Loucy (cell line): ENCODE data around the gene BET1.

Source experiments
- H2AFZ ChIP-seq: fragments of 200-600 bp; sonication (generic); 2 replicates; pipeline ENCODE4 v1.6.0; 2016; ENCODE audit warnings: antibody characterized with exemption, mild to moderate bottlenecking, low read length, moderate library complexity
- H3F3A ChIP-seq: fragments of 200-600 bp; 2 replicates; pipeline ENCODE4 v1.6.0; 2016; ENCODE audit warnings: antibody characterized with exemption, low read depth, mild to moderate bottlenecking
- H3K27me3 ChIP-seq: fragments of 200-600 bp; sonication (generic); 2 replicates; pipeline ENCODE4 v1.6.1; 2014; ENCODE audit warnings: low read length, mild to moderate bottlenecking; ENCODE audit not compliant: insufficient read depth, poor library complexity, severe bottlenecking
- H3K36me3 ChIP-seq: fragments of 200-600 bp; sonication (generic); 2 replicates; pipeline ENCODE4 v1.6.1; 2016; ENCODE audit warnings: low read length; ENCODE audit not compliant: insufficient read depth
- H3K4me1 ChIP-seq: fragments of 200-600 bp; sonication (generic); 2 replicates; pipeline ENCODE4 v1.5.1; 2014; ENCODE audit warnings: low read length, mild to moderate bottlenecking; ENCODE audit not compliant: insufficient read depth, poor library complexity, severe bottlenecking
- H3K4me2 ChIP-seq: fragments of 200-600 bp; sonication (generic); 2 replicates; pipeline ENCODE4 v1.6.0; 2014; ENCODE audit warnings: antibody characterized with exemption, low read length, low read depth, mild to moderate bottlenecking; ENCODE audit not compliant: poor library complexity, severe bottlenecking
- H3K4me3 ChIP-seq: fragments of 200-600 bp; sonication (generic); 2 replicates; pipeline ENCODE4 v1.5.1; 2014; ENCODE audit warnings: low read length, mild to moderate bottlenecking, mixed read lengths; ENCODE audit not compliant: poor library complexity, severe bottlenecking
- H3K79me2 ChIP-seq: fragments of 200-600 bp; sonication (generic); 2 replicates; pipeline ENCODE4 v1.6.1; 2014; ENCODE audit warnings: low read length; ENCODE audit not compliant: insufficient read depth
- H3K9ac ChIP-seq: fragments of 200-600 bp; sonication (generic); 2 replicates; pipeline ENCODE4 v1.6.0; 2014; ENCODE audit warnings: mild to moderate bottlenecking, low read depth, low read length, moderate library complexity; ENCODE audit not compliant: poor library complexity, severe bottlenecking
- H3K9me2 ChIP-seq: fragments of 200-600 bp; sonication (generic); replicated peaks from 2 replicates; pipeline ENCODE4 v1.6.1; 2016; ENCODE audit warnings: low read depth, low read length, mixed read lengths
- H3K9me3 ChIP-seq: fragments of 200-600 bp; sonication (generic); 2 replicates; pipeline ENCODE4 v1.6.1; 2014; ENCODE audit warnings: mild to moderate bottlenecking, antibody characterized with exemption, low read length, low read depth; ENCODE audit not compliant: insufficient read depth
- H4K20me1 ChIP-seq: fragments of 200-600 bp; sonication (generic); 2 replicates; pipeline ENCODE4 v1.6.0; 2014; ENCODE audit warnings: antibody characterized with exemption, low read length, mild to moderate bottlenecking; ENCODE audit not compliant: insufficient read depth, poor library complexity, severe bottlenecking
- EZH2phosphoT487 ChIP-seq: fragments of 200-600 bp; IDR thresholded peaks from 2 replicates; pipeline ENCODE4 v1.6.1; 2018; ENCODE audit warnings: antibody characterized with exemption, mild to moderate bottlenecking, moderate library complexity, borderline replicate concordance
- TF ChIP-seq, protein P1 (sequence below): fragments of 200-600 bp; sonication (generic); conservative IDR thresholded peaks from 2 replicates; pipeline ENCODE4 v1.5.1; 2014; ENCODE audit warnings: mild to moderate bottlenecking, antibody characterized with exemption, low read length

BET1 gene

DNA sequence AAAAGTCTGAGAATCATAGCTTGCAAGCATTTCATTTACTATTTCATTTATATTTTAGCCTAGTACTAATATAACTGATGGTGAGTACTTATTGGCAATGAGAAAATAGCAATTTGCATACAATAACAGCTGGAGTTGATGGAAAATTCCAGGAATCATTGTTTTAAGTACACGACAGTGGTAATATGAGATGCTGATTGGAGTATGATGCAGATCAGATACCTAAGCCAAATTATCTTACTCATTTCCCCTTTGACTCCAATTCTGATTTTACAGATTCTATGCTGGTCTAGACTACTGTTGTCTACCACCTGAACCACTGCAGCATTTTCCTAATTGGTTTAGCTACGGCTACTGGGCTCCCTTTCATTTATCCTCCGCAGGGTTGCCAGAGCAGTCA lies 45.9 kb downstream of the BET1 start:
- Histone ChIP-seq H3K4me3 (no peak overlapping the region), H3K27me3 (no peaks in the 10 kb centered on the region), H3K4me2 (no peak overlapping the region), H3K79me2 (no peaks in the 10 kb centered on the region), H3K4me1 (no peaks in the 10 kb centered on the region), H3K36me3 (no peaks in the 10 kb centered on the region), H3K9ac (no peak overlapping the region), H4K20me1 (no peaks in the 10 kb centered on the region), H2AFZ (no peak overlapping the region), H3K9me2 (no peaks in the 10 kb centered on the region), H3K9me3 (no peaks in the 10 kb centered on the region), H3F3A (no peaks in the 10 kb centered on the region)
- no peak for TF ChIP-seq EZH2phosphoT487
- TF ChIP-seq, protein P1, sequence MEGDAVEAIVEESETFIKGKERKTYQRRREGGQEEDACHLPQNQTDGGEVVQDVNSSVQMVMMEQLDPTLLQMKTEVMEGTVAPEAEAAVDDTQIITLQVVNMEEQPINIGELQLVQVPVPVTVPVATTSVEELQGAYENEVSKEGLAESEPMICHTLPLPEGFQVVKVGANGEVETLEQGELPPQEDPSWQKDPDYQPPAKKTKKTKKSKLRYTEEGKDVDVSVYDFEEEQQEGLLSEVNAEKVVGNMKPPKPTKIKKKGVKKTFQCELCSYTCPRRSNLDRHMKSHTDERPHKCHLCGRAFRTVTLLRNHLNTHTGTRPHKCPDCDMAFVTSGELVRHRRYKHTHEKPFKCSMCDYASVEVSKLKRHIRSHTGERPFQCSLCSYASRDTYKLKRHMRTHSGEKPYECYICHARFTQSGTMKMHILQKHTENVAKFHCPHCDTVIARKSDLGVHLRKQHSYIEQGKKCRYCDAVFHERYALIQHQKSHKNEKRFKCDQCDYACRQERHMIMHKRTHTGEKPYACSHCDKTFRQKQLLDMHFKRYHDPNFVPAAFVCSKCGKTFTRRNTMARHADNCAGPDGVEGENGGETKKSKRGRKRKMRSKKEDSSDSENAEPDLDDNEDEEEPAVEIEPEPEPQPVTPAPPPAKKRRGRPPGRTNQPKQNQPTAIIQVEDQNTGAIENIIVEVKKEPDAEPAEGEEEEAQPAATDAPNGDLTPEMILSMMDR: no peak

DNA sequence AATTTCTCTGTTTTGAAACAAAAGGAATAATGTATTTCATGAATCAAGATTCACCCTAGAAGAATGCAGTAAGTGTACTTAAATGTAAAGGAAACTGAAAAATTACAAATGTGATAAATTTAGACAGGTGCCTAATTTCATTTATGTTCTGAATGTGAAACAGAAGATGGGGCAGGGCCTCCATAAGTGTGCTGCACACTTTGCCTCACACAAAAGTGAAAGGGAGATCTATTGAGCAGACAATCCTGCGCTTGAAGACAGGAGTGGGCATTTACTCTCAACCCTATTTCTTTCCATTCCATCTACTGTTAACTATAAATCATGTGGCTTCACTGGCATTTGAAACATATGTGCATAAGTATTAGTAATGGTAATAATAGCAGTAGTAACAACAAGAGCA lies 46.4 kb downstream of the BET1 start:
- Histone ChIP-seq H3K9ac (no peak overlapping the region), H3K9me3 (no peaks in the 10 kb centered on the region), H3K27me3 (no peaks in the 10 kb centered on the region), H3K79me2 (no peaks in the 10 kb centered on the region), H3K4me3 (no peak overlapping the region), H3K9me2 (no peaks in the 10 kb centered on the region), H3K4me1 (no peaks in the 10 kb centered on the region), H3F3A (no peaks in the 10 kb centered on the region), H2AFZ (no peak overlapping the region), H3K36me3 (no peaks in the 10 kb centered on the region), H4K20me1 (no peaks in the 10 kb centered on the region), H3K4me2 (no peak overlapping the region)
- TF ChIP-seq, protein P1: no peak
- no peak for TF ChIP-seq EZH2phosphoT487

- no peaks in the 10 kb centered on the region for H3K27me3 ChIP-seq
- H3K9me3 ChIP-seq: no peaks in the 10 kb centered on the region
- no peaks in the 10 kb centered on the region for H3K4me1 ChIP-seq
- H3K79me2 ChIP-seq: no peaks in the 10 kb centered on the region
- no peak overlapping the region for H2AFZ ChIP-seq
- H3K9me2 ChIP-seq: no peaks in the 10 kb centered on the region
- H3K4me2 ChIP-seq: no peak overlapping the region
- H3F3A ChIP-seq: no peaks in the 10 kb centered on the region
- TF ChIP-seq, protein P1: no peak
- no peak for TF ChIP-seq EZH2phosphoT487
- no peaks in the 10 kb centered on the region for H4K20me1 ChIP-seq
- H3K36me3 ChIP-seq: no peaks in the 10 kb centered on the region
- H3K4me3 ChIP-seq: no peak overlapping the region
- no peak overlapping the region for H3K9ac ChIP-seq
Measured at GRCh38 chr7:93955304-93955703, 48.9 kb downstream of the BET1 start.
